Measurements from ENCODE around the gene C1R. TPM values are rescaled to one million over a fixed set of nuclear protein-coding genes. Genes with fewer than 3 reads are reported as not detected.
"Not testable (repeated sequence)": the region's sequence is repeated elsewhere in the genome, so short reads cannot be mapped to it uniquely, and the experiment has no call there.

The C1R gene
- total RNA-seq, 1 donor, result 528 TPM

DNA sequence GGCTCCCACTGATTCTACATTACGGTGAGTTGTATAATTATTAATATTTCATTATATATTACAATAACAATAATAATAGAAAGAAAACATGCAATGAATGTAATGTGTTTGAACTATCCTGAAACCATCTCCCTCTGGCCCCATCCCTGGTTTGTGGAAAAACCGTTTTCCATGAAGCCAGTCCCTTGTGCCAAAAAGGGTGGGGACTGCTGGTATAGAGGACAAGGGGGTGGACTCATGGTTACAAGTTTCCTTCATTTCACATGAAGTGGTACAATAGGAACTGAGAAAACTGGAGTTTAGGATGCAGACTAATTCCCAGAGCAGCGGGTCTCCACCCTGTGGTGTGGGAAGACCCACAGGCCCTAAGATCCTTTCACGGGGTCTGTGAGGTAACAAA, 19.8 kb upstream of the C1R start:
- H3K4me3 ChIP-seq (ENCODE audit: low read depth, low read length), result no peak overlapping the region
- TF ChIP-seq, protein P1, sequence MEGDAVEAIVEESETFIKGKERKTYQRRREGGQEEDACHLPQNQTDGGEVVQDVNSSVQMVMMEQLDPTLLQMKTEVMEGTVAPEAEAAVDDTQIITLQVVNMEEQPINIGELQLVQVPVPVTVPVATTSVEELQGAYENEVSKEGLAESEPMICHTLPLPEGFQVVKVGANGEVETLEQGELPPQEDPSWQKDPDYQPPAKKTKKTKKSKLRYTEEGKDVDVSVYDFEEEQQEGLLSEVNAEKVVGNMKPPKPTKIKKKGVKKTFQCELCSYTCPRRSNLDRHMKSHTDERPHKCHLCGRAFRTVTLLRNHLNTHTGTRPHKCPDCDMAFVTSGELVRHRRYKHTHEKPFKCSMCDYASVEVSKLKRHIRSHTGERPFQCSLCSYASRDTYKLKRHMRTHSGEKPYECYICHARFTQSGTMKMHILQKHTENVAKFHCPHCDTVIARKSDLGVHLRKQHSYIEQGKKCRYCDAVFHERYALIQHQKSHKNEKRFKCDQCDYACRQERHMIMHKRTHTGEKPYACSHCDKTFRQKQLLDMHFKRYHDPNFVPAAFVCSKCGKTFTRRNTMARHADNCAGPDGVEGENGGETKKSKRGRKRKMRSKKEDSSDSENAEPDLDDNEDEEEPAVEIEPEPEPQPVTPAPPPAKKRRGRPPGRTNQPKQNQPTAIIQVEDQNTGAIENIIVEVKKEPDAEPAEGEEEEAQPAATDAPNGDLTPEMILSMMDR (IDR thresholded peaks at IDR 0.05; ENCODE audit: insufficient read depth, low read length), result no peak
- peak; percentile 42 for DNase-seq (ENCODE audit: low read depth)

DNA sequence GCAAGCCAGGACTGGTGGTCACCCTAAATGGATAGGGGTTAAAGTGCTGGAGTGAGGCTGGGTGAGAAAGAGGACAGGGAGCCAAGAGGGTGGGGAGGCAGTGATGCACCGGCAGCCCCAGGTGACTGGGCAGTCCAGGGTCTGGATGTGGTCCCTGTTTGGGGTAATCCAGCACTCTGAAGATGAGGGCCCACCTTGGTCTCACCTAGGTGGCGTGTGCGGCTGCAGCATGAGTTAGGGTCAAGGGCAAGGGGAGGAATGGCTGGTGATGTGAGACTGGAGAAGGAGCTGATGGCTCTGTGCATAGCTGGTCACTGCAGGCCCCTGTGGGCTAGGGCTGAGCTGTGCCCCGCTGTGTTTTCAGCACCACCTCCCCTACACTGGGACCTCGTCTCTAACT, 18.4 kb upstream of the C1R start:
- TF ChIP-seq, protein P1 (IDR thresholded peaks at IDR 0.05; ENCODE audit: insufficient read depth, low read length), result no peak
- no peak overlapping the region for H3K4me3 ChIP-seq (ENCODE audit: low read depth, low read length)
- DNase-seq (ENCODE audit: low read depth), result no peak

DNA sequence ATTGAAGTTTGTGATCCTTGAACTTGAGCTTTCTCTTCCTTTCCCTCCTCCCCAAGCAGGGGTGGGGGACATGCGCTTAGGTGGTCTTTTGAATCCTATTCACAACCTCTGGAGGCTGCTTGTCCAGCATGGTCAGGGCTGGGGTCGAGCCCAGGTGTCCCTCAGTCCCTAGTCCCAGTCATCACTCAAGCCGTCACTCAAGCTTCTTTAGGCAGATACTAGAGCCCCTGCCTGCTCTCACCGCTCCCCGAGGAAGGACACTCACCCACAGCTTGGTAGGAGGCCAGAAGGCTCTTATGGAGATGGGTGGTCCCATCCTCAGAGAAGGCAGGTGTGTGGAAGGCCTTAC, 17.3 kb upstream of the C1R start:
- no peak for DNase-seq (ENCODE audit: low read depth)
- peak overlapping the region; percentile 85 for H3K4me3 ChIP-seq (ENCODE audit: low read depth, low read length)
- TF ChIP-seq, protein P1 (IDR thresholded peaks at IDR 0.05; ENCODE audit: insufficient read depth, low read length), result no peak

DNA sequence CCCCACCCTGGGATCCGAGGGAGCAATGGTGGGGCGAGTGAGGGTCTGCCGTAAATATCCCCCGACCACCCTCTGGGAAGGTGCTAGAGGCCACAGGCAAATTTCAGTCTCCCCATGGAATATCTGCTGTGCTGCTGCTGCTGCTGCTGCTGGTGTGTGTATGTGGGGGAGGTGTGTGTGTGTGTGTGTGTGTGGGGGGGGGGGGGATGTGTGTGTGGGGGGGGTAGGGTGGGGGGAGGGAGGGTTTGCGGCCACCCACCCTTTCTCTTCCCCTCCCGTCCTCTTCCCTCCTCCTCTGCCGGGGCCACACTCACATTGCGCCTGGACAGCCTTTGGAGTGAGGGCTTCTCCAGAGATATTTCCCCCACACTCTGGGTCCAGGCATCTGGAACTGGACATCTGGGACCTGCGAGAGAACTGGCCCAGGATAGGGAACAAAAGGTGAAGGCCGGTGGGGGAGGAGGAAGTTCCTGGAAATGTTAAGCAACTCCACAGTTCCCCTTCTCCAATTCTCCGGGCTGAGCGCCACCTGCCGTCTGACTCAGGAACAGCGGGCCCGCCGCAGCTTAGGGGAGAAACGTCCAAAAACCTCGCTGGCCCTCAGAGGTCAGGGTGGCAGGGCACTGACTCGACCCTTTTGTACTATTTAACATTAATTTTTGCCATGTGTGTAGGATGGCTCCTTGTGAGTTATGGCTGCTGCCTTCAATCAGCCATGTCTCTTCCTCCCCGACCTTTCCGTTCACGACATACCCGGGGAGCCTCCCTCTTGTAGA, 16.7 kb upstream of the C1R start, which contains the start of gene C1RL:
C1RL (minus strand) TSS at position 419 of the 776 bp plus-strand sequence; CDS start at position 385, 34 bp downstream.
- TF ChIP-seq, protein P1 (IDR thresholded peaks at IDR 0.05; ENCODE audit: insufficient read depth, low read length), result peak; percentile 99
- peak; percentile 88 for DNase-seq (ENCODE audit: low read depth)

DNA sequence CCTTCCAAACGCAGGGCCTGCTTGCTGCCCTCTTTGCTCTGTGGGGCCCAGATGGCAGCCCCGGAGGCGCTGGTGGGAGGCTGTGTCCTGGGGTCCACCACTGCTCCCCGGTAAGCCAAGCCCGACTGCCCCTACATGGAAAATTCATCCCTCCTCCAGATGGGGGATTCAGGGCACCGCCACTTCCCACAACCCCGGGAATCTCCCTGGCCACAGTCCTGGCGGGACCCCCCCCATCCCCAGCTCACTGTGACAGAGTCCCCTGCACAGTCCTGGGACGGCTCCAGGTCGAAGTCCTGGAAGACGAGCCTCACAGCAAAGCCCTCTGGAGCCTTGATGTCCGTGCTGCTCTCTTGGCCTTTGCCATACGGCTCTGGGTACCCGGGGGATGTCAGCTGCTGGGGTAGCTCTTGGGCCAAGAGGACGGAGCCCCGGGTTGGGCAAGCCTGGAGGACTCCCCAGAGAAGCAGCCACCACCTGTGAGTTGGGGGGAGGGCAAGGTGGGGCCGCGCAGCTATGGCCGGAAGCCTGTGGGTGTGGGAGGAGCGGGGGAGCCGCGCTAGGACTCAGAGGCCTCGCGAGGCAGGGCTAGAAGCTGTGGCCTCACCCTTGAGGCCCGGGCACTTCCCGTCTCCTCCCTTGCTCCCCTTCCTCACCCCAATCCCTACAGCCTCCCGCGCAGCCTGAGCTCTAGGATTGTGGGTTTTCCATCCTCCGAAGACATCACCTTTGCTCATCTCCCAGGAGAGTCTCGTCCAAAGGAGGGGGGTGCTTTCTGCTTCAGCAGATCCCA, 16.0 kb upstream of the C1R start:
- DNase-seq (ENCODE audit: low read depth), result peak; percentile 68
- peak overlapping the region; percentile 85 for H3K4me3 ChIP-seq (ENCODE audit: low read depth, low read length)
- TF ChIP-seq, protein P1 (IDR thresholded peaks at IDR 0.05; ENCODE audit: insufficient read depth, low read length), result no peak

More for the DNA sequence above, 16.7 kb upstream of the C1R start, which contains the start of gene C1RL:
- peak within 1 kb of the TSS; percentile 85 for H3K4me3 ChIP-seq (ENCODE audit: low read depth, low read length)

DNA sequence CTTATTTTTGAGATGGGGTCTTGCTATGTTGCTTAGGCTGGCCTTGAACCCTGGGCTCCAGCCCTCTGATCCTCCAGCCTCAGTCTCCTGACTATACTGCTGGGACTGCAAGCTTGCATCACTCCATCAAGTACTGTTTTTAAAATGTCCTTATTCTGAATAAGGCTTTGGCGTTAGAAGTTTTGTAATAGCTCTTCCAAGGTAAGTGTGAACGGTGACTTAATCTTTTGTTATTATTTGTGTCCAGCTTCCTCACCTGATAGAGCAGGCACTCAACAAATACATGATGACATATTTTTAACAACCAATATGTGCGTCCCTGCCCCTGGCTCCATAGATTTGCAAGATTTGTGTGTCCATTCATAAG, 15.4 kb upstream of the C1R start:
- DNase-seq (ENCODE audit: low read depth), result no peak
- TF ChIP-seq, protein P1 (IDR thresholded peaks at IDR 0.05; ENCODE audit: insufficient read depth, low read length), result no peak
- peak overlapping the region; percentile 85 for H3K4me3 ChIP-seq (ENCODE audit: low read depth, low read length)

DNA sequence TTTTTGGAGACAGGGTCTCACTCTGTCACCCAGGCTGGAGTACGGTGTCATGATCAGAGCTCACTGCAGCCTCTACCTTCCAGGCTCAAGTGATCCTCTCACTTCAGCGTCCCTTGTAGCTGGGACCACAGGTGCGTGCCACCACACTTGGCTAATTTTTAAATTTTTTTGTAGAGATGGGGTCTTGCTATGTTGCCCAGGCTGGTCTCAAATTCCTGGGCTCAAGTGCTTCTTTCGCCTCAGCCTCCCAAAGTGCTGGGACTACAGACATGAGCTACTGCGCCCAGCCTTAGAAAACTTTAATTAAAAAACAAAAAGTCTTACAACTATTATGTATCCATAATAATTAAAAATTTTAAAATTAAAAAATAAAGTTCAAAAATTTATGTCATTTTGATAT, 14.9 kb upstream of the C1R start:
- DNase-seq (ENCODE audit: low read depth), result not testable (repeated sequence)
- H3K4me3 ChIP-seq (ENCODE audit: low read depth, low read length), result peak overlapping the region; percentile 23
